H1 (cell line): Measurements from ENCODE around the gene EXD3. TPM values are rescaled to one million over a fixed set of nuclear protein-coding genes. Genes with fewer than 3 reads are reported as not detected.

Experiments used
- CTCF ChIA-PET: fragments of 300-600 bp; sonication (Branson Sonifier 250); formaldehyde crosslinking; loops from one replicate; lab custom pipeline; 2021; ENCODE audit not compliant: partially characterized antibody; lab: Charles Lee
- POLR2A ChIA-PET: fragments of 300-600 bp; sonication (Branson Sonifier 250); formaldehyde crosslinking; loops from one replicate; lab custom pipeline; 2021; ENCODE audit warnings: inconsistent platforms; ENCODE audit not compliant: partially characterized antibody; lab: Charles Lee
- DNase-seq, 2 experiments: peaks; one replicate each; pipeline versions ENCODE4 v3.0.0 to v3.0.0-alpha.2; 2010 to 2022; ENCODE audit warnings: low spot score in 2 of 2, low read depth in 1 of 2, mixed read lengths in 1 of 2
- FAIRE-seq: peaks from 2 replicates; lab custom pipeline; 2011; peaks lifted over from hg19 to GRCh38; lab: Jason Lieb, UNC
- H2AFZ ChIP-seq: 2 replicates; pipeline ENCODE4 v1.8.1; 2012; ENCODE audit warnings: low read length, inconsistent platforms
- H2AK5ac ChIP-seq: 2 replicates; pipeline ENCODE4 v1.6.1; 2013; ENCODE audit warnings: low read depth, low read length
- H2BK120ac ChIP-seq: replicated peaks from 2 replicates; pipeline ENCODE3; 2013; ENCODE audit warnings: low read depth, low read length, inconsistent platforms
- H2BK12ac ChIP-seq: 2 replicates; pipeline ENCODE4 v1.6.1; 2013; ENCODE audit warnings: low read depth, low read length
- H2BK15ac ChIP-seq: 2 replicates; pipeline ENCODE4 v1.6.1; 2013; ENCODE audit warnings: low read length
- H2BK20ac ChIP-seq: 2 replicates; pipeline ENCODE4 v1.6.1; 2013; ENCODE audit warnings: low read length
- H2BK5ac ChIP-seq: 2 replicates; pipeline ENCODE4 v1.6.1; 2013; ENCODE audit warnings: low read depth, low read length
- H3K14ac ChIP-seq: 2 replicates; pipeline ENCODE4 v1.6.1; 2013; ENCODE audit warnings: inconsistent platforms; ENCODE audit not compliant: insufficient read length
- H3K18ac ChIP-seq: 2 replicates; pipeline ENCODE4 v1.6.1; 2013; ENCODE audit warnings: low read length; ENCODE audit errors: extremely low read depth
- H3K23ac ChIP-seq: 2 replicates; pipeline ENCODE4 v1.6.1; 2013; ENCODE audit warnings: inconsistent platforms; ENCODE audit not compliant: insufficient read length
- H3K23me2 ChIP-seq: 2 replicates; pipeline ENCODE4 v1.6.1; 2013; ENCODE audit warnings: low read depth, low read length
- H3K27ac ChIP-seq: 2 replicates; pipeline ENCODE4 v1.6.1; 2011; ENCODE audit warnings: low read depth, low read length, inconsistent platforms
- H3K27me3 ChIP-seq, 4 experiments: replicated peaks in 1 of 4; 1 replicate in 1 of 4; 2 replicates in 3 of 4; pipeline versions ENCODE4 v1.6.1 to v1.8.1; 2011 to 2013; ENCODE audit warnings: low read length in 3 of 4, mild to moderate bottlenecking in 3 of 4, inconsistent platforms in 2 of 4, mixed read lengths in 2 of 4, moderate library complexity in 1 of 4; ENCODE audit not compliant: control insufficient read depth in 3 of 4, insufficient read depth in 3 of 4; ENCODE audit errors: extremely low read depth in 1 of 4
- H3K36me3 ChIP-seq, 4 experiments: 2 replicates each; pipeline versions ENCODE4 v1.6.1 to v1.8.1; 2011 to 2013; ENCODE audit warnings: mild to moderate bottlenecking in 4 of 4, low read length in 3 of 4, moderate library complexity in 2 of 4, control low read depth in 1 of 4, inconsistent platforms in 1 of 4; ENCODE audit not compliant: insufficient read depth in 4 of 4, control insufficient read depth in 2 of 4
- H3K4ac ChIP-seq: replicated peaks from 2 replicates; pipeline ENCODE3; 2013; ENCODE audit warnings: low read length, low read depth, mixed read lengths, inconsistent platforms; ENCODE audit not compliant: insufficient read length
- H3K4me1 ChIP-seq, 4 experiments: replicated peaks in 1 of 4; 1 replicate in 1 of 4; 2 replicates in 3 of 4; pipeline versions ENCODE4 v1.6.1 to v1.8.1; 2011 to 2013; ENCODE audit warnings: low read length in 3 of 4, inconsistent platforms in 2 of 4, mixed read lengths in 1 of 4; ENCODE audit not compliant: insufficient read depth in 4 of 4, control insufficient read depth in 3 of 4
- H3K4me2 ChIP-seq, 2 experiments: 2 replicates each; pipeline versions ENCODE4 v1.6.1 to v1.8.1; 2011 to 2013; ENCODE audit warnings: low read depth in 2 of 2, low read length in 2 of 2, control low read depth in 1 of 2, inconsistent platforms in 1 of 2, mild to moderate bottlenecking in 1 of 2; ENCODE audit not compliant: insufficient read depth in 1 of 2
- H3K4me3 ChIP-seq, 4 experiments: fragments of 200-600, 300-600 bp in 1 of 4; sonication (generic), shearing (Covaris generic), sonication (Bioruptor Twin) in 1 of 4; 2 replicates each; pipeline versions ENCODE4 v1.5.1 to v1.8.1; 2011 to 2016; ENCODE audit warnings: low read length in 4 of 4, low read depth in 3 of 4, control low read depth in 2 of 4, inconsistent platforms in 2 of 4, mild to moderate bottlenecking in 2 of 4, mixed read lengths in 1 of 4, moderate library complexity in 1 of 4; ENCODE audit not compliant: insufficient read depth in 2 of 4; ENCODE audit errors: extremely low read depth in 1 of 4
- H3K56ac ChIP-seq: replicated peaks from 2 replicates; pipeline ENCODE3; 2013; ENCODE audit warnings: low read depth, mild to moderate bottlenecking, mixed read lengths, low read length, inconsistent platforms; ENCODE audit not compliant: insufficient read length
- H3K79me1 ChIP-seq: 2 replicates; pipeline ENCODE4 v1.6.1; 2013; ENCODE audit warnings: low read depth, low read length, control low read depth
- H3K79me2 ChIP-seq, 2 experiments: 2 replicates each; pipeline versions ENCODE4 v1.6.1 to v1.8.1; 2012 to 2013; ENCODE audit warnings: low read length in 2 of 2, mild to moderate bottlenecking in 2 of 2, inconsistent platforms in 1 of 2; ENCODE audit not compliant: insufficient read depth in 2 of 2, control insufficient read depth in 1 of 2
- H3K9ac ChIP-seq, 4 experiments: replicated peaks in 1 of 4; 1 replicate in 1 of 4; 2 replicates in 3 of 4; pipeline versions ENCODE4 v1.6.1 to v1.8.1; 2011 to 2013; ENCODE audit warnings: low read depth in 3 of 4, low read length in 3 of 4, control low read depth in 2 of 4, mild to moderate bottlenecking in 2 of 4, moderate library complexity in 2 of 4, inconsistent platforms in 1 of 4; ENCODE audit errors: extremely low read depth in 1 of 4
- H3K9me3 ChIP-seq, 2 experiments: 2 replicates each; pipeline versions ENCODE4 v1.6.1 to v1.8.1; 2012 to 2013; ENCODE audit warnings: mild to moderate bottlenecking in 2 of 2, moderate library complexity in 2 of 2, control low read depth in 1 of 2, inconsistent platforms in 1 of 2, low read depth in 1 of 2, low read length in 1 of 2, mixed read lengths in 1 of 2; ENCODE audit not compliant: insufficient read depth in 2 of 2
- H4K20me1 ChIP-seq, 2 experiments: replicated peaks in 1 of 2; 2 replicates each; pipeline versions ENCODE3 to v1.8.1; 2011 to 2013; ENCODE audit warnings: inconsistent platforms in 2 of 2, low read length in 2 of 2, mild to moderate bottlenecking in 1 of 2; ENCODE audit not compliant: insufficient read depth in 2 of 2, control insufficient read depth in 1 of 2
- H4K5ac ChIP-seq: 2 replicates; pipeline ENCODE4 v1.6.1; 2013; ENCODE audit warnings: low read length, low read depth, mixed read lengths, inconsistent platforms; ENCODE audit not compliant: insufficient read length
- H4K8ac ChIP-seq: 2 replicates; pipeline ENCODE4 v1.8.0; 2013; ENCODE audit warnings: mild to moderate bottlenecking, moderate library complexity, low read length, inconsistent platforms; ENCODE audit not compliant: insufficient read depth; ENCODE audit errors: extremely low read depth
- H4K91ac ChIP-seq: replicated peaks from 2 replicates; pipeline ENCODE3; 2013; ENCODE audit warnings: low read length, mixed read lengths, inconsistent platforms; ENCODE audit not compliant: insufficient read length
- ASH2L ChIP-seq: fragments of 200-600, 300-600 bp; sonication (generic); IDR thresholded peaks from one replicate; pipeline ENCODE4 v1.7.1; 2017; ENCODE audit warnings: low read length
- CREB1 ChIP-seq: IDR thresholded peaks from 2 replicates; pipeline ENCODE4 v1.6.1; 2012; ENCODE audit warnings: inconsistent platforms
- EGR1 ChIP-seq: IDR thresholded peaks from 2 replicates; pipeline ENCODE4 v1.6.1; 2011; ENCODE audit warnings: low read depth, low read length, borderline replicate concordance
- EP300 ChIP-seq, 2 experiments: IDR thresholded peaks; 1 replicate in 1 of 2; 2 replicates in 1 of 2; pipeline ENCODE4 v1.6.1; 2011 to 2012; ENCODE audit warnings: low read depth in 2 of 2, low read length in 2 of 2, mild to moderate bottlenecking in 2 of 2, borderline replicate concordance in 1 of 2, inconsistent platforms in 1 of 2, moderate library complexity in 1 of 2
- GABPA ChIP-seq: IDR thresholded peaks from 2 replicates; pipeline ENCODE4 v1.6.1; 2011; ENCODE audit warnings: mild to moderate bottlenecking, low read length, moderate library complexity, borderline replicate concordance; ENCODE audit not compliant: insufficient read depth
- JUND ChIP-seq: IDR thresholded peaks from 2 replicates; pipeline ENCODE4 v1.6.1; 2011; ENCODE audit warnings: mild to moderate bottlenecking, improper control_type of control experiment, low read length
- KDM1A ChIP-seq: fragments of 200-600, 300-600 bp; sonication (generic); IDR thresholded peaks from 2 replicates; pipeline ENCODE4 v1.7.1; 2016; ENCODE audit warnings: mild to moderate bottlenecking, low read length, borderline replicate concordance
- KDM5A ChIP-seq: fragments of 200-600 bp; IDR thresholded peaks from 2 replicates; pipeline ENCODE4 v1.7.1; 2012; ENCODE audit warnings: mild to moderate bottlenecking, low read length, inconsistent platforms, mixed read lengths
- SIX5 ChIP-seq: IDR thresholded peaks from 2 replicates; pipeline ENCODE4 v1.6.1; 2011; ENCODE audit warnings: mild to moderate bottlenecking, low read depth, low read length
- SP2 ChIP-seq: IDR thresholded peaks from 2 replicates; pipeline ENCODE4 v1.6.1; 2012; ENCODE audit warnings: mild to moderate bottlenecking, low read length, inconsistent platforms
- SP4 ChIP-seq: IDR thresholded peaks from 2 replicates; pipeline ENCODE4 v1.6.1; 2012; ENCODE audit warnings: low read length, inconsistent platforms
- TAF7 ChIP-seq: optimal IDR thresholded peaks from 2 replicates; pipeline ENCODE3; 2011; ENCODE audit warnings: low read depth, mild to moderate bottlenecking, inconsistent platforms, low read length, moderate library complexity, borderline replicate concordance
- WGBS, 2 experiments: shearing (Covaris generic) in 1 of 2; methylation state at CpG; one replicate each; pipeline versions ENCODE4 v1.1.6 to v1.1.7; 2013 to 2015; ENCODE audit warnings: low lambda C conversion rate in 2 of 2, mixed read lengths in 2 of 2, inconsistent platforms in 1 of 2, low coverage in 1 of 2, missing lambda C conversion rate in 1 of 2; ENCODE audit not compliant: insufficient replicate concordance in 2 of 2, insufficient coverage in 1 of 2, insufficient read length in 1 of 2; ENCODE audit errors: extremely low coverage in 1 of 2, missing lambda C conversion rate in 1 of 2; 5-methylcytosine and 5-hydroxymethylcytosine counted together
- polyA plus RNA-seq, 7 experiments: library from polyadenylated mRNA; depleted of rRNA in 3 of 7; stranded (reverse) in 5 of 7; unstranded in 2 of 7; fragments of >200 nt in 5 of 7; fragments of 200-250 nt in 2 of 7; gene quantifications; 1 replicate in 5 of 7; 2 replicates in 1 of 7; 4 replicates in 1 of 7; pipeline versions ENCODE4 v1.2.1 to v1.2.3, GENCODE V29; 2011 to 2013; ENCODE audit warnings: missing spikeins in 2 of 7, mixed read lengths in 2 of 7
- total RNA-seq: library from RNA; stranded (reverse); fragmentation: NEBNext Ultra II Directional; extraction: Animal tissue kit (Norgen Biotek cat#: 25700); gene quantifications from 2 replicates; pipeline ENCODE4 v1.2.1, GENCODE V29; 2021
- TF ChIP-seq, protein P1 (sequence below): IDR thresholded peaks from 2 replicates; pipeline ENCODE4 v1.6.1; 2012; ENCODE audit warnings: inconsistent platforms

EXD3 gene
- total and polyA plus RNA-seq, 2 of the 8 experiments (the other 6 are each of a cell fraction or from before 2014, with no cell fraction given): 7.2 to 9.4 TPM

DNA sequence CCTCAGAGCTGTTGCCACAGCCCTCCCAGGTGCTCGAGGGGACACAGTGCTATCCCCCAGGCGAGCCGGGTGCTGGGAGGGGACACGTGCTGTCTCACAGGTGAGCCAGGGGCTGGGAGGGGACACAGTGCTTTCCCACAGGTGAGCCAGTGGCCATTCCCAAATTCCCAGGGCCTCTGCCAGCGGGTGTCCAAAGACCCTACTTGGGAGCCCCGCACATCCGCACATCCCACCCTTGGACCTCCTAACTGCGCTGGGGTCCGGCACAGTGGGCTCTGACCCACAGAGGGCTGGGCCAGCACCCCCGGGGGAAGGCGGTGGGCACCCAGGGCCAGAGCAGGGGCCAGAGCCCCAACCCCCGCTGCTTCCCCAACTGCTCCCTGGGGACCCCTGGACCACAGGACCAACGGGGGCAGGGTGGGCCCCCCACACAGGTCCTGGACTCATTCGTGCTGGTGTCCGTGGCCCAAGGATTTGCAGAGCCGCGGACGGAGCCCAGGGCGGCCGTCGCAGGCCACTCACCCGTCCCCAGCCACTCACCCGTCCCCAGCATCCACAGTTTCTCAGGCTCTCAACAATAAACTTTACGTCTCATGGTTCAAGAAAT, 17.9 kb downstream of the EXD3 start:
- H3K14ac ChIP-seq: no peak overlapping the region
- peaks cover 0 to 3% (median under 1%) of the 10 kb centered on the region in 4 experiments; a peak in 2 of 7 replicates for H3K27me3 ChIP-seq
- H3K79me1 ChIP-seq: 0 out of 2 replicates have a peak, but pooled peaks cover 2% of the 10 kb centered on the region
- H2BK5ac ChIP-seq: no peak overlapping the region
- peaks cover 6% of the 10 kb centered on the region; the same call in 1 of the 2 replicates for H3K23me2 ChIP-seq
- CTCF ChIA-PET: interaction anchor here (0.6 to 2.0 kb wide), 5 partner anchors 22 to 111 kb away, joined by 3 to 5 read pairs (median 3); no protein-coding TSS in a partner anchor
- H3K4ac ChIP-seq: no peak overlapping the region
- H2AK5ac ChIP-seq: no peak overlapping the region
- no peak overlapping the region for H3K9ac ChIP-seq
- FAIRE-seq (no peak), DNase-seq (no peak)
- no peak overlapping the region for H4K91ac ChIP-seq
- H3K79me2 ChIP-seq: no peaks in the 10 kb centered on the region
- no peak overlapping the region for H3K23ac ChIP-seq
- H2BK20ac ChIP-seq: no peak overlapping the region
- H2BK120ac ChIP-seq: no peak overlapping the region
- H4K20me1 ChIP-seq: peaks cover 0 to 4% of the 10 kb centered on the region in 2 experiments
- H3K56ac ChIP-seq: no peak overlapping the region
- no peak overlapping the region; the same call in 1 of the 2 replicates for H4K8ac ChIP-seq
- no peak overlapping the region for H3K27ac ChIP-seq
- no peak overlapping the region for H2AFZ ChIP-seq
- POLR2A ChIA-PET: interaction anchor here (1.4 kb wide), 1 partner anchor 103 kb away, joined by 4 read pairs; the partner anchor contains the start of gene NRARP
- no peak overlapping the region for H2BK12ac ChIP-seq
- H3K4me3 ChIP-seq: no peak overlapping the region
- no peak overlapping the region for H3K18ac ChIP-seq
- H3K4me2 ChIP-seq: no peak overlapping the region
- H2BK15ac ChIP-seq: no peak overlapping the region
- WGBS, 2 experiments: 88% methylated on average over 15 of the region's 24 CpGs; no CpG with 5 or more reads in 1 of the 2 experiments
- no peaks in the 10 kb centered on the region for H3K36me3 ChIP-seq
- no peaks in the 10 kb centered on the region; a peak in 1 of 4 replicates for H3K9me3 ChIP-seq
- H3K4me1 ChIP-seq: peaks cover 0 to 4% (median 2%) of the 10 kb centered on the region in 4 experiments; a peak in 6 of 7 replicates
- H4K5ac ChIP-seq: no peak overlapping the region
- TF ChIP-seq, protein P1, sequence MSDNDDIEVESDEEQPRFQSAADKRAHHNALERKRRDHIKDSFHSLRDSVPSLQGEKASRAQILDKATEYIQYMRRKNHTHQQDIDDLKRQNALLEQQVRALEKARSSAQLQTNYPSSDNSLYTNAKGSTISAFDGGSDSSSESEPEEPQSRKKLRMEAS: no peak
- TF ChIP-seq TAF7 (no peak), EGR1 (no peak), KDM1A (no peak), EP300 (IDR thresholded peaks at IDR 0.05; ENCODE audit: borderline replicate concordance in 1 of 2, low read depth in 2 of 2, low read length in 2 of 2) (no peak), GABPA (no peak), CREB1 (no peak), ASH2L (no peak), SIX5 (no peak), KDM5A (no peak), SP2 (no peak), SP4 (no peak), JUND (no peak)
